DMS79 treated with DMSO at 0.1 percent for 48 hours (cell line): Measurements from ENCODE around the gene INMT.

Experiments used
- DNase-seq: peaks from one replicate; lab custom pipeline; 2025; lab: John Stamatoyannopoulos, UW

The INMT gene

DNA sequence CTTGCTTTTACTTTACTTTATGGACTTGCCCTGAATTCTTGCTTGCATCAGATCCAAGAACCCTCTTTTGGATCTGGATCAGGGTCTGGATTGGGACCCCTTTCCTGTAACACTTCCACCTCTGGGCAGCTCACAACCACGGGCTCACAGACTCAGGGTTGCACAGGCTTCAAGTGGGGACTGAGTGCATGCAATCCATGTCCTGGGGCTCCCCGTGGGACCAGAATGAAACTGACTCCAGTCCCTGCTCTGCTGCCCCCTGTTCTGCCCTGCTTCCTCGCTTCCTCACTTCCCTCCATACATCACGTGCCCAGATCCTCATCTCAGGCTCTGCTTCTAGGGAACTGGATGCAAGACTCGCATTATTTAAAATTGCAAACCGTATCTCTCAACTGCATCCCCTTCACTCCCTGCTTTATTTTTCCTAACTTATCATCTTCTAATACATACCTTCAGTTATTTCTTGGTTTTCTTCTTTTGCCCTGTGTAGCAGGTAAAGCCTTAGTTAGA is 23.3 kb upstream of the INMT start:
- no peak for DNase-seq

DNA sequence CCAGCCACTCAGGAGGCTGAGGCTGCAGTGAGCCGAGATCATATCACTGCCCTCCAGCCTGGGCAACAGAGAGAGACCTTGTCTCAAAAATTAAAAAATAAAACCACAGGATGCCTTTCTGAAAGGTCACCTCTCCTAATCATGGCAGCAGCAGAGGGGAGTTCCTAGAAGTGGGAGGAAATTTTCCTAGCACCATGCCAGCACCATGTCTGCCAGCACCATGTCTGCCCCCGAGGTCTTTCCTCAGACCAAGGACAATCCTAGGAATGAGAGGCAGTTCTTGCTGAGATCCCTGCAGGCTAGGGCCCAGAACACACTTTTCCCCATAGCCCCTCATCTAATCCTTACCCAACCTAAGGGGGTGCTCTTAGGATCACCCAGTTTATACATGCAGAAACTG is 22.3 kb upstream of the INMT start:
- no peak for DNase-seq

DNA sequence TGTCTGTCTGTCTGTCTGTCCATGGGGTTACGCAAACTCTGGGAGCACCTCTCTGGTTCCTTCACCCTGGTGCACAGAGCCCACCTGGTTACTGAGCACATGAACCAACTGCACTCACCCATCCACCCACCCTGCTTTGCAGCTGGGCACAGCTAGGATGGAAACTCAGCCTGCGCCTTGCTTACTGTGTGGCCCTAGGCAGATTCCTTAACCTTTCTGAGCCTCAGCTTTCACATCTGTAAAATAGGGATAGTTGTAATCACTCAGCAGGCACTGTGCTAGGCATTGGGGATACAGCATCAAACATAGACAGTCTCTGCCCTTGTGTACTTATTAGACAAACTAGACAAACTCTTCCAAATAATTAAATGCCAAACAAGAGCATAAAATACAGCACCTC is 21.8 kb upstream of the INMT start:
- DNase-seq: no peak

DNA sequence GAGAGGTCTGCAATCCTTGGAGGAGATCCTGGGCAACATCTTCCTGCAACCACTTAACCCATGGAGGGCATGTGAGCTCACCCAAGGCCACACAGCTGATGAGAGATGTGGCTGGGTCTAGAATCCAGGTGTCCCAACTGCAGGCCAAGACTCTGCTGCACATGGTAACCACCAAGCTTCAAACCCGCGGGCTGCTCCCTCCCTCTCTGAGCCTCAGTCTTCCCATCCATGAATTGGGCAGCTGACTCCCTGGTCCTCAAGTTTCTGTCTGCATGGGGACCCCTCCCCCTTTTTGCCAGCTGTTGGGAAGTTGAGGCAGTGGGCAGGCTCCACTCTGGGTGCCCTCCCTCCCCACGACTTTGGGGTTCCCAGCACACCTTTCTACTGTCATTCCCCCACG is 20.9 kb upstream of the INMT start:
- no peak for DNase-seq

DNA sequence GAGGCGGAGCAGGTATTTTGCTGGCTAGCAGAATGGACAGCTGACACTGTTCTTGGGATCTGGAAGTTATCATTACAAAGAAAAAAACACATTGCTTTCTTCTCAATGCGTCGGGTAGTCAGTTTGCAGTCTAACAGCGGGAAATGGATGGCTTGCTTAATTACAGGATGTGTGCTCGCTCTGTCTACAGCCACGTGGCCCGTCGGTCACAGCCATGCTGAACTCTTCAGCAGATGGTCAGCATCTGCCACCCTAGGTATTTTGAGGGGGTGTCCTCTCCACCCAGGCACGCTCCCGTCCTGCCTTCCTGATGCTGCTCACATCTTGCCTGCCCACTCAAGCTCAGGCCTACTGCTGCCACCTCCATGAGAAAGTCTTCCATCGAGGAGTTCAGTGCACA is 20.4 kb upstream of the INMT start:
- no peak for DNase-seq

DNA sequence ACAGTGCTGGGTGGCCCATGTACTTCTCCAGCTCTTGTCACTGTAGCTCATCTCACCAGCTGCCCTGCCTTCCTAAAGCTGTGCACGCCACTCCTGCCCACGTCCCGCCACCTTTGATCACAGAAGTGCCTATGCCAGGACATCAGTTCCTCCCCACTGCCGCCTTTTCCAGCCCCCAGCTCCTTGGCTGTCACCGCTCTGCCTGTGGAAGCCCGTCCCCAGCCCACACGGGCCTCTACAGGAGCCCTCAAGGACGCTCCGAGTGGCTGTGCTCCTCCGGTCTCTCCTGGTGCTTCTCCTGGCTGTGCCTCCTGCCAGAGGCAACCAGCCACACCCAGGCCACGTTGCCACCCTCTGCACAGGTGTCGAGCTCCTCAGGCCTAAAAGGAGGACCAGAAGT is 19.3 kb upstream of the INMT start:
- no peak for DNase-seq

DNA sequence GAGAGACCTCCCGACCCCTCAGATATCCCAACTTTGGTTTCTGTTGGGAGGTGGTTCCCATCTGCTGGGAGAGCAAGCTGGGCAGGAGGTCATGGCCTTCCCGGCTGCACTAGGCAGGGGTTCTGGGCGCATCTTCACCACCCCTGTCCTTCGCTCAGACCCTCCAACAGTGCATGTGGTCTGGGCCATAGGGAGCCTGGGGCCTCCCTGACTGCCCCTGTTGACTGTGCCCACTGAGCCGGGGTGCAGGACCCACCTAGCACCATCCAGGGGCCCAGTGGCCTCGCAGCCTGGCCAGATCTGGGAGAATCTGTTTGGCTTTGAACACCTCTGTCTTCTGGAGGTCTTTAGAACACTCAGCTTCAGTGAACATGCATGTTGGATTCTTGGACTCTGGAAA is 18.7 kb upstream of the INMT start:
- no peak for DNase-seq

DNA sequence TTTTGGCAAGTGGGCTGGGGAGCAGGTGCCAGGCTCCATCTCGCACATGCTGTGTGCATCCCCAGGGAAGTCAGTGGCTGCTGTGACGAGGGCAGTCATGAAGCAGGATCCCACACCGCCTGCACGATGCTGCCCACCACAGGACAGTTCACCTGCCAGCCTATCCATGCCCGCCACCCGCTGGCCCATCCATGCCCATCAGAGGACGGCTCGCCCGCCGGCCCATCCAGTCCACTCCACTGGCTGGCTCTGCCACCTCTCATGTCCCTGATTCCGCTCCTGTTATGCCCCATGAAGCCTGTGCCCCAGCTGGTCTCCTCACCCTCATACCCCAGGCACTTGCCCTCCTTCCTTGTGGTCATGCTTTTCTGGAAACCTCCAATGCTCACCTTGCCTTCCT is 18.2 kb upstream of the INMT start:
- no peak for DNase-seq

DNA sequence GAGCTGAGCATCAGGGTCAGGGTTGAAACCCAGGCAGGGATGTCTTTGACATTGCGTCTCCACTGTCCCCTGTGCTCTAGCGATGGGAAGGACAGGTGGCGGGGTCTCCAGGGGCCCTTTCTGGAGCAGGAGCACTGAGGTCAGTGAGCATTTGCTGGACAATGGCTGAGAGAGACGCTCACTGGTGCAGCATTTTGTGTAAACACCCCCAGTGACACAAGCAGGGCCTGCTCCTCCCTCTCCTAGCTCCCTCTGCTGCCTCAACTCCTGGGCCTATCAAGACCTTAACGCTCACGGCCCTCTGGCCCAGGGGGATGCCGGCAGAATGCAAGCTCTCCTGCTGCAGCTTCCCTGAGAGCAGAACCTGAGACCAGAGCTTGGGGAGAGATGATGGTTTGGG is 17.4 kb upstream of the INMT start:
- DNase-seq: no peak

DNA sequence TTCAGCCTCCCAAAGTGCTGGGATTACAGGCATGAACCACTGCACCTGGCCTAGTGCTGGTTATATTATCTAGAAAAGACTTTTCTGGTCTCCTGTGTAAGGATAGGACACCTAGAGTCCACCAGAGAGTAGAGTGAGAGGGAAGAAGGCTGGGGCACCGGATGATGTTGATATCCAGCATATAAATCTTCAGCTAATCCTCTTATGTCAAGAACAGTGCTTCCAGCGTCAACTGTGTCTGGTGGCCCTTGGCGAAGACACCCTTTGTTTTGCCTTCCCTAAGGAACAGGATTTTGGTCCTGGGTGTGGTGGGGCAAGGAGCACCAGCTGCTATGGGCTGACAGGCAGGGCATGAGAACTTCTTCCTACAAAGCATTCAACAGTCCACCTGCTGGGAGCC is 16.3 kb upstream of the INMT start:
- no peak for DNase-seq

DNA sequence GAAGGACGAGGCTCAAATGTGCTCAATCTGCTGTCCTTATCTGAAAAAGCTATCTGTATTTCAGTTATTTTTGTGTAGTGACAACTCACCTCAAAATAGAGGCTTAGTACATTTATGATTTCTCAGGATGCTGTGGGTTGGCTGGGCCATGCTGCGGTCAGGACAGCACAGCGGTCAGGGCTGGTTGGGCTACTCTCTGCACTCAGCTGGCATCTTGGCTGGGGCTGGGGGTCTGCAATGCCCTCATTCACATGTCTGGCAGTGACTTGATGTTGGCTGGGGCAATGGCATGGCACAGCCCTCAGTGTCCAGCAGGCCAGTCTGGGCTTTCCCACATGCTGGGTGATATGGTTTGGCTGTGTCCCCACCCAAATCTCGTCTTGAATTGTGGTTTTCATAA is 15.6 kb upstream of the INMT start:
- DNase-seq: no peak

DNA sequence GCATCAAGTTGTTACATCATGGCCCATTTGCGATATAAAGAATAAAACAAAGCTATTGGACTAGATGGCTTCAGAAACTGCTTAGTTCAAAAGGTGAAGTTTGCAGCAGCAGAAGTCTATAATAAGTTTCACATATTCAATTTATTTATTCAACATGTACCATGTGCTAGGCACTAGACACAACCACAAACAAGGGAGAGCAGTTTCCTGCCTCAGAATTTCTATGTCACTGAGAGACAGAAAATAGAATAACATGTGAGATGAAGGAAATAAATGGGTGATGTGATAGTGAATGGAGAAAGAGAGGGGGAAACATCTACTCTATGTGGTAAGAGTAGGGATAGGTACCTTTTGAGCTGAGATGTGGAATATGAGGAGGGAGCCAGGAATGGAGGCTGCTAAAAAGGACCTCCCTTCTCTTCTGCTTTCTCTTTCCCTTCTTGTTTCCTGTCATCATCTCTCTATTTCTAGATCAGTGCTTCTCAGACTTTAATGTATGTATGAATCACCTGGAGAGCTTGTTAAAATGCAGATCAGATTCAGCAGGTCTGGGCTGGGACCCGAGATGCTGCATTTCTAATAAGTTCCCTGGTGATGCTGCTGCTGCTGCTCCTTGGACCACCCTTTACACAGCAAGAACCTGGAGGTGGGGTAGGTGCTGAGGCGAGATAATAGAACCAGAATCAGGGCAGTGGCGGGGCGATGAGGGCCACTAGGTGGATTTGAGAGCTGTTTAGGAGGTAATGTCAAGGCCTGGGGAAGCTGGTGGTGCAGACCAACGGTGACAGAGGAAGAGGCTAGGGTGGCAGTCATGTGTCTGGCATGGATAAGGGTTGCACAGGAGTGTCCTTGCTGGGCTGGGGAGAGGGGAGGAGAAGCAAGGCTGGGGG is 13.7 kb upstream of the INMT start:
- no peak for DNase-seq

DNA sequence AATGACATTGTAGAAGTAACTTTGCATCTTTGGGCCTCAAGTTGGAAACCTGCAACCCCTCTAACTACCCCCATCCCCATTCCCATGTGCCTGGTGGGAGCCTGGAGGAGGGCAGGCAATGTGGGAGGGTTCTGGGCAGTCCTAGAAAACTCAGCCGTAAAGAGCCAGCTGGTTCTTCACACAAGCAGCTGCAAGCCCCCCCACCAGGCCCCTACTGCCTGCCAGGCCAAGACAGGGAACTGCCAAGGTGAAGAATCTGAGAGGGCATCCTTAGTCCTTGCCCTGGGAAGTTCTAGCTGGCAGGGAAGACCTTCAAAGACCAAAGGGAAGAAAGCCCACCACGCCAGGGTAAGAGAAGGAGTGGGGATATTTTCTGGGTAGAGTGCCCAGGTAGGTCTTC is 12.2 kb upstream of the INMT start:
- no peak for DNase-seq

DNA sequence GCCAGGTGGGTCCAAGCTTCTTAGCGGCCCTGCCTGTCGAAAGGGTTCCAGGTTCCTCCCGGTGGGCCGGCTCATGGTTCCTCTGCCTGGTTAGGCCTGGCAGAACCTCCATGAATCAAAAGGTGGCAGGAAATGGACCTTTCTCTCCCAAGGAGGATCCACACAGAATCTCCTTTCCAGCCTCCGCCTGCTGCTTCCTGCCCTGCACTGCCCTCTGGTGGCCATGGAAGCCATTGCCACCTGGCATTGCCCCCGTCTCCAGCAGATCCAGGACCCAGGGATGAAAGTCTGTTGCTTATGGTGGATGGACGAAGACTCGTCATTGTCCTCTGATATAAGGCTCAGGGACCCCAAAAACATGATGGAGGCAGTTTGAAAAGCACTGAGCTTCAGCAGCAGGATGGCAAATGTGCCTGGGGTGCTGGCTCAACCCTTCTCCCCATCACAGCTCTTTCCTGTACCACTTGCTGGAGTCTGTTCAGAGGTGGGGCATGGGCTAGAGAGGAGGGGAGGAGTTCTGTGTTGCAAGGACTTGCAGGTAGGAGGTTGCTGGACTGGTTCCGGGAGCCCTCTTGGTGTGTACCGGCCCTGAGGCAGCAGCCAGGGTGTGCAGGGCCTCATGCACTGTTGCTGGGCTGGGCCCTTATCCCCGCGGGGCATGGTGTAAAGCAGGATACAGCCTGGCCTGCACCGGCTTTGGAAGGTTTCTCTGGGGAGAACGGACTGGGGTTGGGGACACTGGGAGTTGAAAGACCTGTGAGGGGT is 11.3 kb upstream of the INMT start:
- peak; percentile 49 for DNase-seq

DNA sequence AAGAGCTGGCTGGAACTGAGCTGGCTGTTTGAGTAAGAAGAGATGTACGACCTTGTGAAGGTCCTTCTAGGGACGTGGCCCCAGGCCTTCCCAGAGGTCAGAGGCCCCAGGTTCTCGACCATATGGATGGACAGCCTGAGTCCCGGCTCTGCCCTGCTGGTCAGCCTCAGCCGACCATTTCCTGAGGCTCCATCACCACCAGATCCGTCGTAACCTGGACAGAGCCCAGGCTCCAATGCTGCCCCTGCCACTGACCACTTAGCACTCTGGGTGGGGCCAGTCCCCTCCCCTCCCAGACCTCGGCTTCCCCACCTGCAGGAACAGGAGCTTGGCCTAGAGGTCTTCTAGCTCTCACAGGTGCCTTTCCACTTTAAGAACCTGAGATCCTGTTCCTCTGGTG is 10.6 kb upstream of the INMT start:
- no peak for DNase-seq

DNA sequence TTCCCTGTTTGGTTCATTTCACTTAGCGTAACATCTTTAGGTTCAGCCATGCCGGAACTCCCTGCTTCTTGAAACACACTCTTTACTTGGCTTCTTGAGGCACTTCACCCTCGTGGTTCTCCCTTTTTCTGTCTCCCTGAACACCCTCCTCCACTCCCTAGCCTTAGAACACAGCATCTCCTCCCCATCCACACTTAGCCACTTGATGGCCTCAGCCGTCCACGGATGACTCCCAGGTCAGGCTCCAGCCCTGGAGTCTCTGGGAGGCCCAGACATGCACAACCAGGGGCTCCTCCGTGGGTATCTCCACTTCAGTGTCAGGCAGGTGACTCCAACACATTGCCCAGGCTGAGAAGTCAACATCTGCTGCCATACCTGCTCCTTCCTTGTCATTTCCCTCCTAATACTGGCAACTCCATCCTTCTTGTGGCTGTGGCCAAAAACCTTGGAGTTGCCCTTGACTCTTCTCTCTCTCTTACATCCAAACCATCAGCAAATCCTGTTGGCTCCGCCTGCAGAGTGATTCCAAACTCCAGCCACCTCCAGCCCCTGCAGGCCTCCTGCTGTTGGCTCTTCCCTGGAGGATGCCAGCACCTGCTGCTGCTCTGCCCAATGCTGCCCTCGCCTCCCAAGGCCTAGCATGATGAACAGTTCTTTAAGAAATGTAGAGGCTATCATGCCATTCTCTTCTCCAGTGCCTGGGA is 8.4 kb upstream of the INMT start:
- peak; percentile 61 for DNase-seq

DNA sequence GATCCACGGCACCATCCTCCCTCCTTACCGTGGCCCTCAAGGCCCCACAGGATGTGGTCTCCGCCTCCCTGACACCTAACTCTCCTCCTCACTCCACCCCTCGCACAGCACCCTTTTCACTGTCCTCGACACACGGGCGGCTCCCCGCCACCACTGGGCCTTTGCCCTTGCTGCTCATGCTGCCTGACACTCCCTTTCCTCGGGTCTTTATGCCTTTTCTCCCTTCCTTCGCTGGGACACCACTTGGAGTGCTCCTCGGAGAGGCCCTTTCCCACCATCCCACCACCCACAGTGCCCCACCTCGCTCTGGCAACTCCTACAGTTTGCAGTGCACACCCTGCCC is 7.9 kb upstream of the INMT start:
- no peak for DNase-seq

DNA sequence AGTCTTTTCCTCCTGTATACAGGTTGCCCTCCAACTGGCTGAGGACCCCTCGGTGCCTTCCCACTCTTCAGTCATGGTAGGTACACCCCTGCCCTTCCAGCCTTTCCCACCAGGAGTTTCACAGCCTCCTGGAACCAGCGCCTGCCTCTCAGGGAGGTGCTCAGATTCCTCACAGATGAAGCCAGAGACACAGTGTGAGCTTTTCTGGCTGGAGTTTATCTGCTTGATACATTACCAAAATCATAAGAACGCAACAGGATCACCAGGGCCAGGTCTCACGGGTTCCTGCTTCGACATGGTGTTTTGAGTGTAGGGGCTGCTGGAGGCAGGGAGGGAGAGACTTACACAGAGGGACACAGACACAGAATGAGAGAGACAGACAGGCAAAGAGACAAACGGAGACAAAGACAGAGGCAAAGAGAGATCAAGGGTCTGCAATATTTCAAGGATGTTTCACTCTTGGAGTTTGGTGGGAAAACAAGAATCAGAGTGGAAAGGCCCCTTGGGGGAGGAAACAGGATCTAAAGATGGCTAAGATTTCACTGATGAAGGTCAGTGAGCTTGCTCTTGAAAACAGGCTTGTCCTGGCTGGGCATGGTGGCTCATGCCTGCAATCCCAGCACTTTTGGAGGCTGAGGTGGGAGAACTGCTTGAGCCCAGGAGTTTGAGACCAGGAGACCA is 6.5 kb upstream of the INMT start:
- DNase-seq: no peak

DNA sequence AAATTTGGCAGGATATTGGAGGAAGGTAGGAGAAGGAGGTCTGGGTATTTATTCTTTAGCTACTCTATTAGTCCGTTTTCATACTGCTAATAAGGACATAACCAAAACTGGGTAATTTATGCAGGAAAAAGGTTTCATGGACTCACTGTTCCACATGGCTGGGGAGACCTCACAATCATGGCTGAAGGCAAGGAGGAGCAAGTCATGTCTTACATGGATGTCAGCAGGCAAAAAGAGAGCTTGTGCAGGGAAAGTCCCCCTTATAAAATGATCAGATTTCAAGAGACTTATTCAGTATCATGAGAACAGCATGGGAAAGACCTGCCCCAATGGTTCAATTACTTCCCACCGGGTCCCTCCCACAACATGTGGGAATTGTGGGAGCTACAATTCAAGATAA is 1.9 kb upstream of the INMT start:
- no peak for DNase-seq

DNA sequence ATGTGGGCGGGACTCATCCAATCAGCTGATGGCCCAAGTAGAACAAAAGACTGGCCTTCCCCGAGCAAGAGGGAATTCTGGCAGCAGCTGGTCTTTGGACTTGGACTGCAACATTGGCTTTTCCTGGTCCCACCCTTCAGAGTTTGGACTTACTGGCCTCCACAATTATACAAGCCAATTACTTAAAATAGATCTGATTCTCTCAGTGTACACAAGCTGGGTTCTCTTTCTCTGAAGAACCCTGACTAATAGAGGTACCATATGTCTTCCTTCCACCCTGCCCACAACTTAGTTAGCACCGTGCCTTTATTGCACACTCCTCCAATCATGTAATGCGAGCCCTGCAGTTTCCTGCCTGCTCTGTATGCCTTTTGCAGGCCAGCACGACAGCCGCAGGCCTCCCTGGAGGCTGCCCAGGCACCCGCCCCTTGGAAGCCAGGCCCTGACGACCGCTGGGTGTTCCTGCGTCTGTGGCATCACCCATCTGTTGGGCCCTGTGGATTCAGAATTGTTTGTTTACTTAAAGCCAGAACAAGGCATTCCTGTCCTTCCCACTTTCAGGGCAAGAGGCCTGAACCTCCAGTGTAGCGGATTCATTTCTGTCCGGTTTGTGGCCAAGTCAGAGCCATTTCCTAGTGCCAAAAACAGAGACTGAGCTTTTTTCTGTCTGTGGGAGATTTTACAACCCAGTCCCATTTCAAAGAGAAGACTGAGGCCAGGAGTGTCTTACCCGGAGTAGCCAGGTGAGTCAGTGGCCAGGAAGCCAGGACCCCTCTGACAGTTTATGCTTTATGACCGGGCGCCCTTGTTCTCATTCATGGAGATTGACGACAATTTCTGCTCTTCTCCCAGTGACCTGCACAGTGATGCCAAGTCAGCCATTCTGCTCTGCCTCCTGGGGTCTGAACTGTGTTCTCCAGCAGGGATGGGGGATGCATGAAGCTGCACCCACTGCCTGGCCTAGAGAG is 968 bp upstream of the INMT start:
- no peak for DNase-seq

DNA sequence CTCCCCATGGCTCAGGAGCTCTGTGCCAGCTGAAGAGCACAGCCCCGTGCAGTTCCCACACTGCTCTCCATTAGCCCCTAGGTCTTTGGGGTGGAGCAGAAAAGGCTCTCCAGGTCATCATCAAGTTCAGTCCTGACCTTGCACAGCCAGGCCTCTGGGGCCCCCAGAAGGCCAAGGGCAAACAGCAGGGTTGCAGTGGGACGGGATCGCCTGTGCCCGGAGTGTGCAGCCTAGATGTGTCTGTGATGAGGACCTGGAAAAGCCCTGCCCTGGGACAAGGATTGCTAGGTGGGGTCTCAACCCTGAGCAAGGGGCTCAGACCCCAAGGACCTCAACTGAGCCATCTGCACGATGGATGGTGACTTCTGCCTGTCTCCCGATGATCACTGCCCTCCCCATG is 549 bp downstream of the INMT start:
- no peak for DNase-seq
